NCI-H128 (cell line): Measurements from ENCODE around the gene RAPGEF1.

Source experiments
- DNase-seq: peaks from one replicate; lab custom pipeline; 2025; ENCODE audit not compliant: unreplicated experiment; lab: John Stamatoyannopoulos, UW

The RAPGEF1 gene

GRCh38 chr9:131625790-131626670, 113.8 kb downstream of the RAPGEF1 start:
- no peak for DNase-seq

GRCh38 chr9:131625508-131625787, 114.4 kb downstream of the RAPGEF1 start:
- no peak for DNase-seq

- DNase-seq: no peak
Observed at GRCh38 chr9:131624636-131625507, 115.0 kb downstream of the RAPGEF1 start.

- DNase-seq: no peak
Observed at GRCh38 chr9:131623655-131624330, 116.1 kb downstream of the RAPGEF1 start.

GRCh38 chr9:131622523-131622922, 117.4 kb downstream of the RAPGEF1 start:
- DNase-seq: no peak

GRCh38 chr9:131621551-131622358, 118.1 kb downstream of the RAPGEF1 start:
- DNase-seq: no peak

GRCh38 chr9:131620764-131621520, 118.9 kb downstream of the RAPGEF1 start:
- DNase-seq: no peak

GRCh38 chr9:131619680-131620079, 120.2 kb downstream of the RAPGEF1 start:
- DNase-seq: no peak

- DNase-seq: no peak
Observed at GRCh38 chr9:131618785-131619184, 121.1 kb downstream of the RAPGEF1 start.

GRCh38 chr9:131618071-131618479, 121.8 kb downstream of the RAPGEF1 start:
- no peak for DNase-seq

- no peak for DNase-seq
Observed at GRCh38 chr9:131617611-131618010, 122.3 kb downstream of the RAPGEF1 start.

- no peak for DNase-seq
Observed at GRCh38 chr9:131616983-131617604, 122.8 kb downstream of the RAPGEF1 start.

GRCh38 chr9:131614340-131614915, 125.4 kb downstream of the RAPGEF1 start:
- no peak for DNase-seq

- no peak for DNase-seq
Observed at GRCh38 chr9:131613921-131614320, 126.0 kb downstream of the RAPGEF1 start.

- no peak for DNase-seq
Observed at GRCh38 chr9:131612851-131613250, 127.0 kb downstream of the RAPGEF1 start.

GRCh38 chr9:131611586-131612315, 128.1 kb downstream of the RAPGEF1 start:
- no peak for DNase-seq

GRCh38 chr9:131610231-131610761, 129.6 kb downstream of the RAPGEF1 start:
- no peak for DNase-seq

- no peak for DNase-seq
Observed at GRCh38 chr9:131609099-131609830, 130.6 kb downstream of the RAPGEF1 start.
